ENCODE results near the gene OR8A1.
"Not testable (repeated sequence)": the region's sequence is repeated elsewhere in the genome, so short reads cannot be mapped to it uniquely, and the experiment has no call there.

OR8A1 gene

GRCh38 chr11:124597626-124598025, 27.8 kb downstream of the OR8A1 start:
- DNase-seq, result no peak

- DNase-seq, result no peak
These were observed 31.0 kb downstream of the OR8A1 start for GRCh38 chr11:124600621-124601320.

- DNase-seq, result no peak
These were observed 32.4 kb downstream of the OR8A1 start for GRCh38 chr11:124602193-124602592.

- not testable (repeated sequence) for DNase-seq
These were observed 32.9 kb downstream of the OR8A1 start for GRCh38 chr11:124602723-124603122.

DNA sequence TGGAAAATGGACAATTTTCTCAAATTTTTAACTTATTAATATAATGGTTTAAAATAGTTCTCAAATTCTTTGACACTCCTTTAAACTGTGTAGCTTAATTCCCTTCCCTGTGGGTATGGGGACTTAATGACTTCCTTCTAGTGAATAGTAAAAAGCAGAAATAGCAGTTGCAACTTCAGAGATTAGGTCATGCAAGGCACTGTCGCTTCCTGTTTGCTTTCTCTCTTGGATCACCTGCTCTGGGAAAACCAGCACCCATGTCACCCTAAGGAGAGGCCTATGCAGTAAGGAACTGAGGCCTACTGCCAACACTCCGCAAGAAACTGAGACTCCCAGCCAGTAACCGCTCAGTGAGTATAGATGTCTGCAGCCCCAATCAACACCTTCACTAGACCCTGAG, 35.9 kb downstream of the OR8A1 start:
- no peak for DNase-seq

DNA sequence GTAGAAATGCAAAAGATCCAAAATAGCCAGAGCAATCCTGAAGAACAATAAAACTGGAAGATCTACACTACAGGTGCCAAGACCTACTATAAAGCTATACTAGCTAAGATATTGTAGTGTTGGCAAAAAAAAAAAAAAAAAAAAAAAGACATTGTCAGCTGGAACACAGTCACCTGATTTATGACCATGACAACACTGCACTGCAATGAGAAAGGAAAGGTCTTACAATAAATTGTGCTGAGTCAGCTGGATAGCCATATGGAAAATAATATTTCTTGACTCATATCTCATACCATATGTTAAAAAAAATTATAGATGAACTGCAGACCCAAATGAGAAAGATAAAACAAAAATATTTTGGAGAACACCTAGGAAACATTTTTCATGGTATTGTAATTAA, 38.4 kb downstream of the OR8A1 start:
- DNase-seq, result no peak

- DNase-seq, result no peak
These were observed 40.5 kb downstream of the OR8A1 start for GRCh38 chr11:124610295-124610694.

- DNase-seq, result no peak
These were observed 41.3 kb downstream of the OR8A1 start, which contains the start of gene PANX3 for GRCh38 chr11:124611064-124611463. PANX3 (plus strand) TSS chr11:124611428; CDS start chr11:124611557, 129 bp downstream.

- peak; percentile 39 for DNase-seq
These were observed 42.2 kb downstream of the OR8A1 start for GRCh38 chr11:124612045-124612444.

- no peak for DNase-seq
These were observed 42.9 kb downstream of the OR8A1 start for GRCh38 chr11:124612567-124613246.

GRCh38 chr11:124618863-124619262, 49.1 kb downstream of the OR8A1 start:
- no peak for DNase-seq
